ENCODE data around the gene TOMM40L. TPM values are rescaled to one million over a fixed set of nuclear protein-coding genes. Genes with fewer than 3 reads are reported as not detected.

TOMM40L gene
- total RNA-seq, 2 experiments from 2014 or later: 16.7 to 17.3 TPM

DNA sequence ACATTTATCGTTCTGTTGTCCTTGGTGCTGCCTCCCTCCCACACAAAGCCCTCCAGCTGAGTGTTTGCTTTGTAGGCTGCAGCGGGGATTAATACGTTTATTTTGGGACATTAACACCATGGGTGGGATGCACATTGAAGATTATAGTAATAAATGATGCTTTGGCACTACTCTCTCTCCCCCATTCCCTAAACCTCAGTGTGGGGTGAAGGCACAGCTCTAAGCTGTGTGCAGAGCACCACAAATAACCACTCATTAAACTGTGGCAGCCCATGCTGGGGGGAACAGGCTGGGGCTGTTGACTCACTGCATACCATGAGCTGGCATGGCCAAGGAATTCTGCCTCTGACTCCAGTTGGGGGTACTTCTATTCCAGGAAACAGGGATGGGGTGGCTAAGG, 40.3 kb downstream of the TOMM40L start:
- CTCF ChIA-PET: interaction anchor here (1.8 kb wide), 1 partner anchor 25 kb away, joined by 5 read pairs; no protein-coding TSS in a partner anchor
- H3K36me3 Mint-ChIP-seq (ENCODE audit: low read depth): no peaks in the 10 kb centered on the region
- POLR2A ChIA-PET: no interaction called here
- no peak overlapping the region for H3K27ac Mint-ChIP-seq
- peaks cover 13% of the 10 kb centered on the region for H3K27me3 Mint-ChIP-seq
- H3K4me3 Mint-ChIP-seq: no peak overlapping the region
- DNase-seq: no peak
- H3K4me1 Mint-ChIP-seq: peaks cover 5% of the 10 kb centered on the region
- no peaks in the 10 kb centered on the region for H3K9me3 Mint-ChIP-seq

DNA sequence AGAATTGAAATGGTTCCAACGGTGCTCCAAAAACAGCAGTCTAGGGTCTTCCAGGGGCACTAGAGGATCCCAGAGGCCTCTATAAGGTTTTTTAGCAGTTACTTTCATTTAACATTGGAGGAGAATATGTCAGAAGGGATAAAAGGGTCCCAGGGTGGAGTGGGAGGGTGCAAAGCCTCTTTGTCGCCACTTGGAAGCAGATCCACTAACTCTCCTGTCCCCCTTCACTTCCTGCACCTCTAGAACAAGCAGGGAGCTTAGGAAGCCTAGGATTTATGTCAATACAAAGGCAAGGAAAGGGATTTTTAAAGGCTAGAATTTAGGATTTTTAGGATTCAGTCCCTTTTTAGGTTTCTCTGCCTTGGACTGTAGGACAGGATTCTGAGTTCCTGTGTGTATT, 41.0 kb downstream of the TOMM40L start:
- peaks cover 4% of the 10 kb centered on the region for H3K4me1 Mint-ChIP-seq
- H3K9me3 Mint-ChIP-seq: no peaks in the 10 kb centered on the region
- DNase-seq: no peak
- no peaks in the 10 kb centered on the region for H3K36me3 Mint-ChIP-seq (ENCODE audit: low read depth)
- CTCF ChIA-PET: interaction anchor here (1.8 kb wide), 1 partner anchor 24 kb away, joined by 5 read pairs; no protein-coding TSS in a partner anchor
- POLR2A ChIA-PET: no interaction called here
- peaks cover 9% of the 10 kb centered on the region for H3K27me3 Mint-ChIP-seq
- H3K27ac Mint-ChIP-seq: no peak overlapping the region
- H3K4me3 Mint-ChIP-seq: no peak overlapping the region

DNA sequence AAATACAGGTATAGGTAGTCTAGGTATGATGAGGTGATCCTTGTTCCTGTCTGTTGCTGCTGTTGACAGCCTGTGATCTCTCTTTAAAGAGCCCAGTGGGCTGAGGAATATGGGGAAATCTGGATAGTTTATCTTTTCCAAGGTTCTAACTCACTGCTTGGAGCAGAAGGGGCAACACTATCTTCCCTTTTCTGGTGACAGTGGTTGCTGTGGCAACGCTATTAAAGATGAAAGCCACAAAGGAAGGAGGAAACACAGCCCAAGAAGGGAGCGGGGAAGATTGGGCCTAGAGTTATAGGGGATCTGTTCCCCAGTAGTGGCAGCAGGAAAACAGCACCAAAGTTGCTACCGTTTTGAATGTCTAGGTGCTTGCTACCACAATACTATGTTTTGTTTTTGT, 41.5 kb downstream of the TOMM40L start:
- H3K27me3 Mint-ChIP-seq: peaks cover 8% of the 10 kb centered on the region
- CTCF ChIA-PET: interaction anchor here (1.8 kb wide), 1 partner anchor 24 kb away, joined by 5 read pairs; no protein-coding TSS in a partner anchor
- H3K4me3 Mint-ChIP-seq: no peak overlapping the region
- H3K36me3 Mint-ChIP-seq (ENCODE audit: low read depth): no peaks in the 10 kb centered on the region
- DNase-seq: no peak
- H3K27ac Mint-ChIP-seq: no peak overlapping the region
- no peaks in the 10 kb centered on the region for H3K9me3 Mint-ChIP-seq
- peaks cover 4% of the 10 kb centered on the region for H3K4me1 Mint-ChIP-seq
- POLR2A ChIA-PET: no interaction called here

DNA sequence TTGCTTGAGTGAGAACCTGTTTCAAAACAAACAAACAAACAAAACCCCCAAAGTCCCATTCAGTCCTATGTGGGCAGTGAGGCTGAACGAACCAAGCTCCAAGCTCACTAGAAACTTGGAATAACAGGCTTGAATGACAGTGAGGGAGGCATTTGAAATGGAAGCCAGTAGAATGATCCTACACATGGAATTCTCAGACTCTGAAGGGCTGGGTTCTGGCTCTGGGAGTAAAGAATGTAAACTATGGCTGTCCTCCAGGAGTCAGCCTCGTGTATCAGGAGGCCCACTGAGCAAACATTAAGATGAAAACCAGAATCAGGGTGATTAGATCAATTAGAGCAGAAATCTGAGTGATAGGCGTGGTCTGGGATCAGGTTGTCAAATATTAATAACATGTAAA, 47.5 kb downstream of the TOMM40L start:
- Mint-ChIP-seq H3K27ac (no peak overlapping the region), H3K9me3 (no peaks in the 10 kb centered on the region), H3K36me3 (ENCODE audit: low read depth) (no peaks in the 10 kb centered on the region), H3K27me3 (peaks cover 24% of the 10 kb centered on the region), H3K4me3 (no peak overlapping the region), H3K4me1 (no peaks in the 10 kb centered on the region)
- ChIA-PET CTCF (interaction anchor here (1.6 kb wide), 1 partner anchor 41 kb away, joined by 3 read pairs; the partner anchor contains the start of gene SDHC), POLR2A (no interaction called here)
- no peak for DNase-seq

DNA sequence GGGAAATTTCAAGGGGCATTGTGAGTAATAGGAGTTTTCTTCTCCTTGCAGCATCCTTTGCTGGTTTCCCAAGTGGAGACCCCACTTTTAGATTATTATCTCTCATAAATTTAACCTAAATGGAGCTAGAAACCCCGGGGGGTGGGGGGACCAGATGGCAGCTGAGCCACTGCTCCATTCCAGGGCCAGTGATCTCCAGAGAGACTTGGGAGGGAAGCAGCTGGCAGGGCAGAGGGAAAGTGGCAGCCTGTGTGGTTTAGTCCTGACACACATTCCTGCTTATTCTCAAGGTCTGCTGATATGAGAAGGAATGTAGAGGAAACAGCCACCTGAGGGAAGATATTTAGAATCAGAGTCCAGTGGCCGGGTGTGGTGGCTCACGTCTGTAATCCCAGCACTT, 49.0 kb downstream of the TOMM40L start:
- no peaks in the 10 kb centered on the region for H3K9me3 Mint-ChIP-seq
- no peak overlapping the region for H3K27ac Mint-ChIP-seq
- no peaks in the 10 kb centered on the region for H3K4me1 Mint-ChIP-seq
- CTCF ChIA-PET: interaction anchor here (0.7 kb wide), 1 partner anchor 16 kb away, joined by 3 read pairs; no protein-coding TSS in a partner anchor
- H3K36me3 Mint-ChIP-seq (ENCODE audit: low read depth): no peaks in the 10 kb centered on the region
- POLR2A ChIA-PET: no interaction called here
- DNase-seq: no peak
- H3K4me3 Mint-ChIP-seq: no peak overlapping the region
- peaks cover 27% of the 10 kb centered on the region for H3K27me3 Mint-ChIP-seq

Small RNA genes within 50 kb of the gene (microRNA-seq; reads per million reads assigned to microRNA genes)
- gene MIR5187 (ENCODE audit: borderline microRNAs expressed, borderline replicate concordance): not detected

Other genes with a start within 250 kb of the TOMM40L start
- gene F11R, start 204.9 kb upstream of the TOMM40L start, total RNA-seq: 10 to 100 TPM; 14.1 to 15.6 TPM
- gene TSTD1, start 187.1 kb upstream of the TOMM40L start, total RNA-seq: 10 to 100 TPM; 33.5 to 43.6 TPM
- gene USF1, start 180.1 kb upstream of the TOMM40L start, total RNA-seq: 10 to 100 TPM; 78.0 to 81.2 TPM
- gene ARHGAP30, start 156.2 kb upstream of the TOMM40L start, total RNA-seq: 100 to 1,000 TPM; 244 to 304 TPM
- gene NECTIN4, start 136.5 kb upstream of the TOMM40L start, total RNA-seq: under 1 TPM in 1 of 2 experiments, not detected in 1; 0.15 TPM
- under 1 TPM in 1 of 2 experiments, not detected in 1; 0.30 TPM for gene KLHDC9, start 127.7 kb upstream of the TOMM40L start, total RNA-seq
- gene PFDN2, start 108.0 kb upstream of the TOMM40L start, total RNA-seq: 10 to 100 TPM; 46.0 to 56.0 TPM
- 10 to 100 TPM; 37.7 to 39.0 TPM for gene NIT1, start 108.0 kb upstream of the TOMM40L start, total RNA-seq
- 10 to 100 TPM; 39.8 to 43.1 TPM for gene DEDD, start 93.4 kb upstream of the TOMM40L start, total RNA-seq
- 100 to 1,000 TPM; 115 to 120 TPM for gene UFC1, start 72.1 kb upstream of the TOMM40L start, total RNA-seq
- 10 to 100 TPM; 34.7 to 40.2 TPM for gene USP21, start 66.6 kb upstream of the TOMM40L start, total RNA-seq
- 10 to 100 TPM; 33.6 to 40.7 TPM for gene PPOX, start 59.6 kb upstream of the TOMM40L start, total RNA-seq
- 10 to 100 TPM; 43.1 to 48.6 TPM for gene B4GALT3, start 48.6 kb upstream of the TOMM40L start, total RNA-seq
- gene ADAMTS4, start 27.0 kb upstream of the TOMM40L start, total RNA-seq: 1 to 10 TPM in 1 of 2 experiments, under 1 TPM in 1; 0.31 to 1.3 TPM
- gene NDUFS2, start 23.7 kb upstream of the TOMM40L start, total RNA-seq: 10 to 100 TPM; 74.2 to 82.1 TPM
- gene FCER1G, start 10.8 kb upstream of the TOMM40L start, total RNA-seq: 1 to 10 TPM; 1.8 to 3.0 TPM
- not detected for gene APOA2, start 2.4 kb upstream of the TOMM40L start, total RNA-seq
- gene NR1I3, start 12.1 kb downstream of the TOMM40L start, total RNA-seq: not detected
- under 1 TPM in 1 of 2 experiments, not detected in 1; 0.15 TPM for gene PCP4L1, start 32.7 kb downstream of the TOMM40L start, total RNA-seq
- gene MPZ, start 83.9 kb downstream of the TOMM40L start, total RNA-seq: 1 to 10 TPM; 4.5 to 5.2 TPM
- 100 to 1,000 TPM; 159 to 169 TPM for gene SDHC, start 88.3 kb downstream of the TOMM40L start, total RNA-seq
- not detected for gene CFAP126, start 141.8 kb downstream of the TOMM40L start, total RNA-seq

All from activated CD4-positive, alpha-beta T cell treated with anti-CD3 and anti-CD28 coated beads, Interleukin-2, amount 10 ng/mL, durations not matched to agents 7 days and 5 days (primary cell).